GM10266 (cell line): Measurements from ENCODE around the gene ADGRF5.

ENCODE experiments used
- DNase-seq: peaks from one replicate; pipeline ENCODE4 v3.0.0; 2012; ENCODE audit errors: extremely low spot score
- TF ChIP-seq, protein P1 (sequence below): IDR thresholded peaks from 2 replicates; pipeline ENCODE4 v1.5.1; 2012; ENCODE audit warnings: mild to moderate bottlenecking, low read depth; ENCODE audit not compliant: control insufficient read depth, insufficient read depth; ENCODE audit errors: missing control alignments

The ADGRF5 gene

DNA sequence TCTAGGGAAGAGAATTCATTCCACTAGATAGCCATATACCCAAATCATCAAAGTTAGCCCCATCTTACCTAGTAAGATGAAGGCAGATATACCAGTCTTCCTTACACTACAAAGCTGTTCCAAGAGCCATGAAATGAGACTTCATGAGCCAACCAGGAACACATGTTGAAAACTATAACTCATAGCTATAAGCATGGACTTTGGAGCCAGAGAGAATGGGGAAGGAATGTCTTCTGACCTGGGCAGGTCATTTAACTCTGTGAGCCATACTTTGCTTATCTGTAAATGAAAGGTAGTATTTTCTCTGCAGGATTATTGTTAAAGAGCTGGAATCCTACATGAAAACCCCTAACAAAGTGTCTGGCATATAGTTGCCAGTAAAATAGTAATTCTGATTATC is 27.3 kb downstream of the ADGRF5 start:
- DNase-seq, result no peak
- TF ChIP-seq, protein P1, sequence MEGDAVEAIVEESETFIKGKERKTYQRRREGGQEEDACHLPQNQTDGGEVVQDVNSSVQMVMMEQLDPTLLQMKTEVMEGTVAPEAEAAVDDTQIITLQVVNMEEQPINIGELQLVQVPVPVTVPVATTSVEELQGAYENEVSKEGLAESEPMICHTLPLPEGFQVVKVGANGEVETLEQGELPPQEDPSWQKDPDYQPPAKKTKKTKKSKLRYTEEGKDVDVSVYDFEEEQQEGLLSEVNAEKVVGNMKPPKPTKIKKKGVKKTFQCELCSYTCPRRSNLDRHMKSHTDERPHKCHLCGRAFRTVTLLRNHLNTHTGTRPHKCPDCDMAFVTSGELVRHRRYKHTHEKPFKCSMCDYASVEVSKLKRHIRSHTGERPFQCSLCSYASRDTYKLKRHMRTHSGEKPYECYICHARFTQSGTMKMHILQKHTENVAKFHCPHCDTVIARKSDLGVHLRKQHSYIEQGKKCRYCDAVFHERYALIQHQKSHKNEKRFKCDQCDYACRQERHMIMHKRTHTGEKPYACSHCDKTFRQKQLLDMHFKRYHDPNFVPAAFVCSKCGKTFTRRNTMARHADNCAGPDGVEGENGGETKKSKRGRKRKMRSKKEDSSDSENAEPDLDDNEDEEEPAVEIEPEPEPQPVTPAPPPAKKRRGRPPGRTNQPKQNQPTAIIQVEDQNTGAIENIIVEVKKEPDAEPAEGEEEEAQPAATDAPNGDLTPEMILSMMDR, result no peak

DNA sequence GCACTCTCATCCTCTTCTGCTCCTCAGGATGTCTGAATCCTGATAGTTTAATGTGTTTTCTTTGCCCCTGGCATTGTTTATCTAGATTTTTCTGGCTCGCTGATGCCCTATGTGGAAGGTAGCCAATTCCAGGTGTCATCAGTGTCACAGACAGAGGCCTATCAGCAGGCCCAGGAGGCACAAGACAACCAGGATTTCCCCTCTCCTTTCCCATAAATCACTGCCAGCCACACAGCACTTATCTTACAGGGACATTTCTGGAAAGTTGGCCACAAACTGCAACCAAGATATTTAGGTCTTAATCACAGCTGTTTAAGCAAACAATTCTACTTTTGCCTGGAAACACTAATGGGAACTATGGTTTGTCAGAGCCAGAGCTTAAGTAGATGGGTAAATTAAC is 28.1 kb downstream of the ADGRF5 start:
- TF ChIP-seq, protein P1, result no peak
- no peak for DNase-seq

DNA sequence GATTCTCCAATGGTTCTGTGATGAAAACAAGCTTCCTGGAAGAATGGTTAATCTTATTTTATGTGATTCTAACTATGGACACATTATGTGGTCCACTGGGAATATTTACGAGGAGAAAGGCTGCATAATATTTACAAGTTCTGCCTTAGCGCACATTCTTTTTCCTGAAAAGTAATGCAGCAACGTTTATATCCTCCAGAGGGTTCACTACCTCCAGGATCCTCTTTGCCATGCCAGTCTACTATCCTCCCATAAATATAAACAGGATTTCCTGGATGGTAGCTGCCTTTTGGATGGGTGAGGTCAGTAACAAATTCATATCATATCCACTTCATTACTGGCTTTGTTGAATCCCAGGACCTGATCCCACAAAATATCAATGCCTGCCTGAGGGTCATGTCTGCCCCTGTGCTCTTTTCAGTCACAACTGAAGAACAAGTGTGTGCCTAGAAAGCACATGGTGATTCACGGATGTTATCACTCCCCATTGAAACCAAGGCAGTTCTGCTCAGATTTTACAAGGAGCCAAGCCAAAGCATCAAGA is 30.4 kb downstream of the ADGRF5 start:
- TF ChIP-seq, protein P1, result no peak
- DNase-seq, result no peak

DNA sequence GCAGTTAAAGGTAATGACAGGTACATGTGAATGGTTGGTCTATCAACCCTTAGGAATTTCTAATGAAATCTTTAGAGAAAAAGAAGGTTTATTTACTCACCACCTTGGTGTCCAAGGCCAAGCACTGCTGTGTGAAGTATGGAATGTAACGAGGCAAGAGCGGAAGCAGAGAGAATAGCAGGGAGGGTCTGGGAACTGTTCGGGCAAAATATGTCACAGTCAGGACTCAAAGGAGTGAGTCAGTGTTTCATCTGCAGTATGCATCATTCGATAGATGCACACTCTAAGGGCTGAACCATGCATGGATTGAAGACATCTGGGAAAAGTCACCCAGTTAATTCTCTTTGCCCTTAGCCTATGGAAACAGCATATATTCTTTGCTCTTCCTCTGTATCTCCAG is 33.2 kb downstream of the ADGRF5 start:
- TF ChIP-seq, protein P1, result no peak
- DNase-seq, result no peak

DNA sequence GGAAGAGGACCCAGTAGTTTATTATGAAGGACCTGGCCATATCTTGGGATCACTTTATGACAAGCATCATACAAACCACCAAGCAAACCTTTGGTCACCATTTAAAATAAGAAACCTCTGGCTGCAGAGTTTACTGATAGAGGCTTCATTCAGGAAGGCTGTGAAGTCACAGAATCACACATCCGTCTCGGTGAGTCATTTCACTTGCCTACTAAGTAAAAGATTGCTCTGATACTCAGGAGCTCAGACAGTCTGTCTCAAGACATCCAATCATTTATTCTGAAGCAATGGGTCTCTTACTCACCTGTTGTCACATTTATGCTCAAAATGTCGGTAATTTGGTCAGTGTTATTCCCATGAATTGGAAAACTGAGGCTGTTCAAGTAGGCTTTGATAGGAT is 33.7 kb downstream of the ADGRF5 start:
- TF ChIP-seq, protein P1, result no peak

DNA sequence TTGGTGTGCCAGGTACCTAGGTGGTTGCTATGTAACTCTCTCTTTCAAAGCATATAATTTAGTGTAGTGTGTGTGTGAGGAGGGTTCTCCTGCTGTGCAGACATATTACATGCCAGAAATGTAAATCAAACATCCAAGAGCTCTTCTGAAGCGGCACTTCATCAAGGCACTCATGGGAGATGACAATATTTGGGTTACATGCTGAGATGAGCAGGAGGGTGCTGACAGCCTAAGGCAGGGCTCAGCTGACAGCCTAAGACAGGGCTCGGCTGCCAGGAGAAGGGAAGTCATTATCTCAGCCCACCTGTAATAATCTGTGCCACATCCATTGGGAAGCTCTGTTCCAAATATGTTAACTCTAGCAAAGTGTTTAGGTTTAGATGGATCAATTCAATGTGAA is 39.1 kb downstream of the ADGRF5 start:
- TF ChIP-seq, protein P1, result no peak
- DNase-seq, result no peak

More for the DNA sequence above, 33.7 kb downstream of the ADGRF5 start:
- DNase-seq, result no peak

DNA sequence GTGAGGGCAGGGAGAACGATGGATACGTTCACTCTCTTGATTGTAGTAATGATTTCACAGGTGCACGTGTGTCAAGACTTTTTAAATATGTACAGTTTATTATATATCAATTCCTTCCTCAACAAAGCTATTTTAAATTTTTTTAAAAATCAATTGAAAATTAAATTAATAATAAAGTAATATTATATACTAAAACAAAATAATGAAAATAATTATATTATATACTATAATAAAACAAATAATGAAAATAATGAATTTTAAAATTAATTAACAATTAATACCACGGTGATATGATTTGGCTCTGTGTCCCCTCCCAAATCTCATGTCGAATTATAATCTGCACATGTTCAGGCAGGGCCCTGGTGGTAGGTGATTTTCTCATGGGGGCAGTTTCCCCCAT is 42.7 kb downstream of the ADGRF5 start:
- TF ChIP-seq, protein P1, result no peak

More for the DNA sequence above, 42.7 kb downstream of the ADGRF5 start:
- no peak for DNase-seq
